SK-N-SH treated with all-trans-retinoic acid at 6 μM for 48 hours (cell line): Measurements from ENCODE around the gene LAMB4.

ENCODE experiments used
- ARNTL ChIP-seq: fragments of 450-650 bp; formaldehyde crosslinking; IDR thresholded peaks from 2 replicates; pipeline ENCODE4 v1.5.0; 2020; ENCODE audit warnings: low read depth, mild to moderate bottlenecking, moderate library complexity, borderline replicate concordance
- OSR1 ChIP-seq: fragments of 250-450 bp; sonication (Bioruptor Pico); IDR thresholded peaks from 2 replicates; pipeline ENCODE4 v1.8.0; 2022; ENCODE audit warnings: moderate library complexity, mild to moderate bottlenecking, inconsistent platforms
- PPARA ChIP-seq: fragments of 250-450 bp; sonication (Bioruptor Pico); IDR thresholded peaks from 2 replicates; pipeline ENCODE4 v1.5.0; 2020; ENCODE audit warnings: mild to moderate bottlenecking, borderline replicate concordance
- ZC3H10 ChIP-seq: fragments of 250-450 bp; sonication (Bioruptor Pico); IDR thresholded peaks from 2 replicates; pipeline ENCODE4 v1.5.1; 2021; ENCODE audit warnings: mild to moderate bottlenecking, moderate library complexity
- TF ChIP-seq, protein P1 (sequence below): fragments of 250-450 bp; sonication (Bioruptor Pico); IDR thresholded peaks from 2 replicates; pipeline ENCODE4 v1.8.0; 2020; ENCODE audit warnings: mild to moderate bottlenecking, moderate library complexity, borderline replicate concordance

DNA sequence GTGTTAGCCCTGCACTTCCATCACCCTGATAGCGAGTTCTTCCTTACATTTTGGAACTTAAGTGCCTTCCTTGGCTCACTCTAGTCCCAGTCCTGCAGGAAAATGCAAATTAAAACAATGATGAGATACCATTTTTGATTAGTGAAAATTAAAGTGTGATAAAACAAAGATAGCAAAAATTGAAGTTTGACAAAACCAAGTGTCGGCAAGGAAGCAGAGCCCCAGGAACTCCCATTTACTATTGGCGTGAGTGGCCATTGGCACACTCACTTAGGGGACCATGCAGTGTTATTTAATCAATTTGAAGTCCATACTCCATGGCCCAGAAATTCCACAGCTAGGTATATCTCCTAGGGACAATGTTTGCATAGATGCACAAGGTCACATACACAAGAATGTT lies 28.4 kb downstream of the LAMB4 start:
- TF ChIP-seq ZC3H10 (CRISPR knock-in tag) (no peak), ARNTL (CRISPR knock-in tag) (no peak), PPARA (no peak), OSR1 (CRISPR knock-in tag) (no peak)
- TF ChIP-seq, protein P1, sequence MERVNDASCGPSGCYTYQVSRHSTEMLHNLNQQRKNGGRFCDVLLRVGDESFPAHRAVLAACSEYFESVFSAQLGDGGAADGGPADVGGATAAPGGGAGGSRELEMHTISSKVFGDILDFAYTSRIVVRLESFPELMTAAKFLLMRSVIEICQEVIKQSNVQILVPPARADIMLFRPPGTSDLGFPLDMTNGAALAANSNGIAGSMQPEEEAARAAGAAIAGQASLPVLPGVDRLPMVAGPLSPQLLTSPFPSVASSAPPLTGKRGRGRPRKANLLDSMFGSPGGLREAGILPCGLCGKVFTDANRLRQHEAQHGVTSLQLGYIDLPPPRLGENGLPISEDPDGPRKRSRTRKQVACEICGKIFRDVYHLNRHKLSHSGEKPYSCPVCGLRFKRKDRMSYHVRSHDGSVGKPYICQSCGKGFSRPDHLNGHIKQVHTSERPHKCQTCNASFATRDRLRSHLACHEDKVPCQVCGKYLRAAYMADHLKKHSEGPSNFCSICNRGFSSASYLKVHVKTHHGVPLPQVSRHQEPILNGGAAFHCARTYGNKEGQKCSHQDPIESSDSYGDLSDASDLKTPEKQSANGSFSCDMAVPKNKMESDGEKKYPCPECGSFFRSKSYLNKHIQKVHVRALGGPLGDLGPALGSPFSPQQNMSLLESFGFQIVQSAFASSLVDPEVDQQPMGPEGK (CRISPR knock-in tag): no peak
